OCI-LY1 (cell line): Measurements from ENCODE around the gene ZNF605.

Experiments used
- CTCF ChIP-seq: fragments of 200-600 bp; sonication (generic), shearing (Covaris generic); IDR thresholded peaks from 2 replicates; pipeline ENCODE4 v1.5.1; 2017; ENCODE audit warnings: mild to moderate bottlenecking, antibody characterized with exemption, low read length, moderate library complexity, mixed read lengths
- EZH2 ChIP-seq: fragments of 200-600 bp; sonication (generic), shearing (Covaris generic); IDR thresholded peaks from 2 replicates; pipeline ENCODE4 v1.8.0; 2017; ENCODE audit warnings: borderline replicate concordance, mixed run types, mild to moderate bottlenecking, antibody characterized with exemption, low read length, moderate library complexity, mixed read lengths

- TF ChIP-seq CTCF (no peak), EZH2 (no peak)
Measured at GRCh38 chr12:132965796-132966195, 9.7 kb upstream of the ZNF605 start.
